GM12875 (cell line): Measurements from ENCODE around the gene RIT2.

Experiments used
- H3K4me3 ChIP-seq: one replicate; pipeline ENCODE4 v1.5.1; 2011; ENCODE audit warnings: low read depth, low read length, control low read depth
- TF ChIP-seq, protein P1 (sequence below): IDR thresholded peaks from 2 replicates; pipeline ENCODE4 v1.5.1; 2011; ENCODE audit warnings: low read depth, mild to moderate bottlenecking, control low read depth, inconsistent platforms, low read length, moderate library complexity, borderline replicate concordance; ENCODE audit not compliant: insufficient read depth

Gene RIT2

DNA sequence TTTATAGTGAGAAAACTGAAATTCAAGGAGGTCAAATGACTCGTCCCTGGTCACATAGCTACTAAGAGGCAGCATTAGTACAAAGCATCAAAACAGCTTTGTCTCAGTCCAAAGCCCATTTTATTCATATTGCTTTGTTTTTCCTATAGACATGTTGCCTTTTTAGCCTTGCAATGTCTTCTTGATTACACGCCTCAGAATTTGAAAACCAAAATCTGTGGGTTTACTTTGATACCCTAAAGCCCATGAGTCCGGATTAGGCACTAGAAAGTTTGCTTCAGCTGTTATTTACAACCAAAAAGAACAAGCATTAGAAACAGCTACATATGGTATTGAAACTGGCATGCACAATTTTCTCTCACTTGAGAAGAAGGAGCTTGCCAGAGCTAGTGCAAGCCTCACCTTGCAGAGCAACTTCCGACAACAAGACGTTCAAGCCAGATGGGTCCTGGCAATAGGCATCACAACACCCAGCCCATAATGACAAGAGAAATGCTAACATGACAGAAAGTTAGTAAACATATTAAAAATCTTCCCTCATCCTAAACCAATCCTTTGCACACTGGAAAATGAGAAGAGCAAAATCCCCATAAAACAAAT is 276.8 kb downstream of the RIT2 start:
- TF ChIP-seq, protein P1, sequence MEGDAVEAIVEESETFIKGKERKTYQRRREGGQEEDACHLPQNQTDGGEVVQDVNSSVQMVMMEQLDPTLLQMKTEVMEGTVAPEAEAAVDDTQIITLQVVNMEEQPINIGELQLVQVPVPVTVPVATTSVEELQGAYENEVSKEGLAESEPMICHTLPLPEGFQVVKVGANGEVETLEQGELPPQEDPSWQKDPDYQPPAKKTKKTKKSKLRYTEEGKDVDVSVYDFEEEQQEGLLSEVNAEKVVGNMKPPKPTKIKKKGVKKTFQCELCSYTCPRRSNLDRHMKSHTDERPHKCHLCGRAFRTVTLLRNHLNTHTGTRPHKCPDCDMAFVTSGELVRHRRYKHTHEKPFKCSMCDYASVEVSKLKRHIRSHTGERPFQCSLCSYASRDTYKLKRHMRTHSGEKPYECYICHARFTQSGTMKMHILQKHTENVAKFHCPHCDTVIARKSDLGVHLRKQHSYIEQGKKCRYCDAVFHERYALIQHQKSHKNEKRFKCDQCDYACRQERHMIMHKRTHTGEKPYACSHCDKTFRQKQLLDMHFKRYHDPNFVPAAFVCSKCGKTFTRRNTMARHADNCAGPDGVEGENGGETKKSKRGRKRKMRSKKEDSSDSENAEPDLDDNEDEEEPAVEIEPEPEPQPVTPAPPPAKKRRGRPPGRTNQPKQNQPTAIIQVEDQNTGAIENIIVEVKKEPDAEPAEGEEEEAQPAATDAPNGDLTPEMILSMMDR = no peak

DNA sequence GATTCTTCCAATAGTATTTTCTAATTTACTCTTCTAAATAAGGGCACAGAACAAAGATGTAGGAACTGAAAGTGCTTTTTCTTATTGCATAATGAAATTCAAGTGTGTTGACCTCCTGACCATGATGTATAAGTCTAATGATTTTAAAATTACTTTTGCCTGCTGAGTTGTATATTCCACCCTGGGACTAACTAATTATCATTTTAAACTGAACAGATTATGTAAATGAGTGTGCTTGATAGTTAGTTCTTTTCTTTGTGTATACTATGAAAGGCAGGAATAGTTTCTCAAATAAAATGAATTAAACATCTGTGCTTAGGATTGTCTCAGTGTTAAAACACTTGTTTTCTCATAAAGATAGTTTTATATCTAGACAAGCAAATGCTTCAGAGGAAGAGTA is 284.5 kb downstream of the RIT2 start:
- TF ChIP-seq, protein P1 = no peak

More for the DNA sequence above, 276.8 kb downstream of the RIT2 start:
- H3K4me3 ChIP-seq = no peak overlapping the region

DNA sequence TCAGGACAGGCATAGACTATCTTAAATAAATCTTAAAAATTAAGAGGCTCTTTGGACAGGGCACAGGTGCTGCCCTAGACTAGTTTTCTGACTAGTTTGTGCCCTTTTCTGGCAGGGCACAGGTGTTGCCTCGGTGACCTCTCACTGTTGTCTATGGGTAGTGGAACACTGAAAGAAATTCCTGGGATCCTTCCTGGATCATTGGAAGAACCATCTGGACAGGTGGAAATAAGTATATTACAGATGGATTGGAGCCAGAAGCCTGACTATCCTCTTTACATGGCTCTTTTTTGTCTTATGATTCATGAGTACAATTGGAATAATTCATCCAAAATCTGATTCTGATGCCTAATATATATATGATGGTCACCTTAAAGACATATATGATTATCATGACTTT is 286.6 kb downstream of the RIT2 start:
- TF ChIP-seq, protein P1 = no peak
- no peak overlapping the region for H3K4me3 ChIP-seq

More for the DNA sequence above, 284.5 kb downstream of the RIT2 start:
- no peak overlapping the region for H3K4me3 ChIP-seq

DNA sequence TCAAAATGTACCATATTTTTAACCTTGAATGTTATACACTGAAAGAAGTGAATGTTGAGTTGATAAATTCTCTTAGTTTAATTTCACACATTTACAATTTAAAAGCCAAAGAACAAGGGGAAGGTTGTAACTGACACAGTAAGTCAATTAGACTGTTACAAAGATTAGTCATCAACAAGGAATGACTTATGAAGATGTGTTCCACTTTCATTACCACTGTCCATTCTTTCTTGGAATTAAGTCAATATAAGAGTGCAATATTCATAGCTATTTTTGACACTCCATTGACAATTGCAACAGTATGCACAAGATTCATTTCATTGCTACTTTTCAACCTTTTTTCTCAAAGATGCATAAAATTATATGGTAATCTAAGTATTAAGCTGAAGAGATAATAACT is 291.3 kb downstream of the RIT2 start:
- TF ChIP-seq, protein P1 = no peak
- H3K4me3 ChIP-seq = no peak overlapping the region

DNA sequence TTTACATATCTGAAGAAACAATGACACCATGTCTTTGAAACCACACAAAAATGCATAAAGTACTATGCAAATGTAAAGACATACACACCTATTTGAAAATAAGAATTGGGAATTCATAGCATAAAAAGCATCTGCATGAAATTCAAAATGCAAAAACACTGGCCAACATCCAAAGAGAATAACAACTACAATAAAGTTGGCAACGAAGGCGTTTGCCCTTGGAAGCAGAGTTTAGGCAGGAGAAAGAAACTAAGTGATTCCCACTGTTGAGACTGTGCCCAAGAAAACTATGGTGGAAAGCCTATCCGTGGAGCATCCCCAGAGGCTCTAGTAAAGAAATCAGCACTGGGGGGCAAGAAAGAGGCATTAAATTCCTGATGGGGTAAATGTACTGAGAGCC is 292.8 kb downstream of the RIT2 start:
- TF ChIP-seq, protein P1 = no peak
- no peak overlapping the region for H3K4me3 ChIP-seq

DNA sequence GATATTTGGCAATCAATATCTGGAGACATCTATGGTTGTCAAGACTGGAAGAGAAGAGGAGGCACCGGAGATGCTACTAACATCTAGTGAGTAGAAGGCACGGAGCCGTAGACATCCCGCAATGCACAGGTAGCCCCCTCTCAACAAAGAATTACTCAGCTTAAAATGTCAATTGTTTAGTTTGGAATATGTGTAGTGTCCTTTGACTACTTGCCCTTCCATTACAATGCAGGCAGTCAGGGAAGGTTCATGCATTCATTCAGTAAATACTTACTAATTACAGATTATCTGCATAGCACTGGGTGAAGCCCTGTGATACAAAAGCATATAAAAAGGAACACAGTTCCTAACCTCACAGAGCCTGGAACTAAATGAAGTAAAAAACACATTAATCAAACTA is 294.0 kb downstream of the RIT2 start:
- H3K4me3 ChIP-seq = no peak overlapping the region
- TF ChIP-seq, protein P1 = no peak

DNA sequence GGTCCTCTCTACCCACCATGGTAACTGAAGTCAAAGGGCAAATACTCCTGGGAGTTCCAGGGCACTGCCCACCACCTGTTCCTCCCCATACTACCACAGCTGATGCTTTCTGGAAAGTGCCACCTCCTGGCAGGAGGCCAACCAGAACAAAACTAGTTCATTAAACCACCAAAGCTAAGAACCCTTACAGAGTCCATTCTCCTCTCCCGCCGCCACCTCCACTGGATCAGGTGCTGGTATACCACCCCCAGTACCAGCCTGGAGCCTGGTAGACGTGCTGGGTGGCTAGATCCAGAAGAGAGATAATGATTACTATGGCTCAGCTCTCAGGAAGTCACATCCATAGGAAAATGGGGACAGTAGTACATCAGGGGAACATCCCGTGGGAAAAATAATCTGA is 300.9 kb downstream of the RIT2 start:
- TF ChIP-seq, protein P1 = no peak
- no peak overlapping the region for H3K4me3 ChIP-seq
